ENCODE measurements around the gene MYMK. TPM values are rescaled to one million over a fixed set of nuclear protein-coding genes. Genes with fewer than 3 reads are reported as not detected.

Gene MYMK
- total and polyA plus RNA-seq, 2 experiments from 2014 or later, result not detected

DNA sequence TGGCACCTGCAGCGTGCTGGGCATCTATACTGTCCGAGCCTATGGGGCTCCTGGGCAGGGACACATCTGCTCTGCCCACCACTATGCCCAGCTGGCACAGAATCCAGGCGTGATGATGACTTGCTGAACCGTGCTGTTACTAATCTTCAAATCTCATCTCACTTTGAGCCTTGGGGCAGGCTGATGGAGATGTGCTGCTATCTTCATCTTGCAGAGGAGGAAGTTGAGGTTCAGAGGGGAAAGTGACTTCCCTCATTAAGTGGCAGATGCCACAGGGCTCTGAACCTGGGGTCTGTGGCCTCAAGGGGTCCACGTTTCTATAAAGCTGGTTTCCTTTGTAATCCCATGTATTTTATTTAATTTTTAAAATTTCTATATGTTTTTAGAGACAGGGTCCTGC, 50.5 kb downstream of the MYMK start:
- H3K4me1 Mint-ChIP-seq, result 0 out of 3 replicates have a peak, but pooled peaks cover 2% of the 10 kb centered on the region
- peaks cover 3% of the 10 kb centered on the region; the same call in 1 of the 2 replicates for H3K36me3 ChIP-seq (ENCODE audit: insufficient read depth)
- H3K79me2 ChIP-seq (replicated peaks; ENCODE audit: insufficient read depth), result peaks cover 16% of the 10 kb centered on the region

GRCh38 chr9:133473743-133474142, 51.0 kb downstream of the MYMK start:
- no peak overlapping the region for H2AFZ ChIP-seq
- Mint-ChIP-seq H3K36me3 (ENCODE audit: low read depth) (peaks cover 9% of the 10 kb centered on the region; the same call in 2 of the 3 replicates), H3K9me3 (no peaks in the 10 kb centered on the region), H3K4me3 (no peak overlapping the region), H3K27ac (no peak overlapping the region), H3K4me1 (0 out of 3 replicates have a peak, but pooled peaks cover 2% of the 10 kb centered on the region), H3K27me3 (ENCODE audit: insufficient read depth, low read depth, poor library complexity) (peaks cover 9% of the 10 kb centered on the region)
- no peak for ATAC-seq
- peaks cover 8% of the 10 kb centered on the region; the same call in 1 of the 2 replicates for H4K20me1 ChIP-seq (replicated peaks; ENCODE audit: insufficient read depth)
- H3K4me2 ChIP-seq, result no peak overlapping the region
- no peaks in the 10 kb centered on the region for H3K9me2 ChIP-seq (ENCODE audit: insufficient read depth)
- peaks cover 8% of the 10 kb centered on the region for H3K4me1 ChIP-seq (ENCODE audit: insufficient read depth)
- H3F3A ChIP-seq (replicated peaks; ENCODE audit: low read depth), result peaks cover 2% of the 10 kb centered on the region; the same call in 1 of the 2 replicates
- no peak overlapping the region for H3K4me3 ChIP-seq
- no peak overlapping the region for H3K27ac ChIP-seq (ENCODE audit: low read depth)
- DNase-seq (ENCODE audit: low spot score), result no peak
- TF ChIP-seq, protein P1, sequence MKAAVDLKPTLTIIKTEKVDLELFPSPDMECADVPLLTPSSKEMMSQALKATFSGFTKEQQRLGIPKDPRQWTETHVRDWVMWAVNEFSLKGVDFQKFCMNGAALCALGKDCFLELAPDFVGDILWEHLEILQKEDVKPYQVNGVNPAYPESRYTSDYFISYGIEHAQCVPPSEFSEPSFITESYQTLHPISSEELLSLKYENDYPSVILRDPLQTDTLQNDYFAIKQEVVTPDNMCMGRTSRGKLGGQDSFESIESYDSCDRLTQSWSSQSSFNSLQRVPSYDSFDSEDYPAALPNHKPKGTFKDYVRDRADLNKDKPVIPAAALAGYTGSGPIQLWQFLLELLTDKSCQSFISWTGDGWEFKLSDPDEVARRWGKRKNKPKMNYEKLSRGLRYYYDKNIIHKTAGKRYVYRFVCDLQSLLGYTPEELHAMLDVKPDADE (IDR thresholded peaks at IDR 0.05), result no peak
- no peak for TF ChIP-seq STAT1 (IDR thresholded peaks at IDR 0.05; ENCODE audit: unreplicated experiment)
- no peak for TF ChIP-seq ZNF114 (CRISPR knock-in tag; IDR thresholded peaks at IDR 0.05)
- no peak for TF ChIP-seq EZH2phosphoT487 (IDR thresholded peaks at IDR 0.05; ENCODE audit: unreplicated experiment)
- TF ChIP-seq, protein P2, sequence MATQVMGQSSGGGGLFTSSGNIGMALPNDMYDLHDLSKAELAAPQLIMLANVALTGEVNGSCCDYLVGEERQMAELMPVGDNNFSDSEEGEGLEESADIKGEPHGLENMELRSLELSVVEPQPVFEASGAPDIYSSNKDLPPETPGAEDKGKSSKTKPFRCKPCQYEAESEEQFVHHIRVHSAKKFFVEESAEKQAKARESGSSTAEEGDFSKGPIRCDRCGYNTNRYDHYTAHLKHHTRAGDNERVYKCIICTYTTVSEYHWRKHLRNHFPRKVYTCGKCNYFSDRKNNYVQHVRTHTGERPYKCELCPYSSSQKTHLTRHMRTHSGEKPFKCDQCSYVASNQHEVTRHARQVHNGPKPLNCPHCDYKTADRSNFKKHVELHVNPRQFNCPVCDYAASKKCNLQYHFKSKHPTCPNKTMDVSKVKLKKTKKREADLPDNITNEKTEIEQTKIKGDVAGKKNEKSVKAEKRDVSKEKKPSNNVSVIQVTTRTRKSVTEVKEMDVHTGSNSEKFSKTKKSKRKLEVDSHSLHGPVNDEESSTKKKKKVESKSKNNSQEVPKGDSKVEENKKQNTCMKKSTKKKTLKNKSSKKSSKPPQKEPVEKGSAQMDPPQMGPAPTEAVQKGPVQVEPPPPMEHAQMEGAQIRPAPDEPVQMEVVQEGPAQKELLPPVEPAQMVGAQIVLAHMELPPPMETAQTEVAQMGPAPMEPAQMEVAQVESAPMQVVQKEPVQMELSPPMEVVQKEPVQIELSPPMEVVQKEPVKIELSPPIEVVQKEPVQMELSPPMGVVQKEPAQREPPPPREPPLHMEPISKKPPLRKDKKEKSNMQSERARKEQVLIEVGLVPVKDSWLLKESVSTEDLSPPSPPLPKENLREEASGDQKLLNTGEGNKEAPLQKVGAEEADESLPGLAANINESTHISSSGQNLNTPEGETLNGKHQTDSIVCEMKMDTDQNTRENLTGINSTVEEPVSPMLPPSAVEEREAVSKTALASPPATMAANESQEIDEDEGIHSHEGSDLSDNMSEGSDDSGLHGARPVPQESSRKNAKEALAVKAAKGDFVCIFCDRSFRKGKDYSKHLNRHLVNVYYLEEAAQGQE (IDR thresholded peaks at IDR 0.05; ENCODE audit: unreplicated experiment), result no peak
- H3K36me3 ChIP-seq (ENCODE audit: insufficient read depth), result peaks cover 3% of the 10 kb centered on the region; the same call in 1 of the 2 replicates
- H3K79me2 ChIP-seq (replicated peaks; ENCODE audit: insufficient read depth), result peaks cover 16% of the 10 kb centered on the region
- no peaks in the 10 kb centered on the region for H3K27me3 ChIP-seq (ENCODE audit: insufficient read depth)

More for the DNA sequence above, 50.5 kb downstream of the MYMK start:
- Mint-ChIP-seq H3K4me3 (no peak overlapping the region), H3K9me3 (no peaks in the 10 kb centered on the region), H3K36me3 (ENCODE audit: low read depth) (peaks cover 9% of the 10 kb centered on the region; the same call in 2 of the 3 replicates), H3K27me3 (ENCODE audit: insufficient read depth, low read depth, poor library complexity) (peaks cover 9% of the 10 kb centered on the region), H3K27ac (no peak overlapping the region)
- H3K27me3 ChIP-seq (ENCODE audit: insufficient read depth), result no peaks in the 10 kb centered on the region
- no peak overlapping the region for H3K27ac ChIP-seq (ENCODE audit: low read depth)
- H3K4me2 ChIP-seq, result no peak overlapping the region
- H3K4me3 ChIP-seq, result no peak overlapping the region
- peaks cover 8% of the 10 kb centered on the region; the same call in 1 of the 2 replicates for H4K20me1 ChIP-seq (replicated peaks; ENCODE audit: insufficient read depth)
- no peaks in the 10 kb centered on the region for H3K9me2 ChIP-seq (ENCODE audit: insufficient read depth)
- no peak for ATAC-seq
- no peak for DNase-seq (ENCODE audit: low spot score)
- no peak overlapping the region for H2AFZ ChIP-seq
- TF ChIP-seq ZNF331 (CRISPR knock-in tag; IDR thresholded peaks at IDR 0.05; ENCODE audit: low read depth) (no peak), ZNF114 (CRISPR knock-in tag; IDR thresholded peaks at IDR 0.05) (no peak), EZH2phosphoT487 (IDR thresholded peaks at IDR 0.05; ENCODE audit: unreplicated experiment) (no peak)
- H3F3A ChIP-seq (replicated peaks; ENCODE audit: low read depth), result peaks cover 2% of the 10 kb centered on the region; the same call in 1 of the 2 replicates
- peaks cover 8% of the 10 kb centered on the region for H3K4me1 ChIP-seq (ENCODE audit: insufficient read depth)

Measured in GM23338 (cell line).